ENCODE data around the gene MED6. TPM values are rescaled to one million over a fixed set of nuclear protein-coding genes. Genes with fewer than 3 reads are reported as not detected.

Gene MED6
- polyA plus RNA-seq, 1 donor (not counting 4 experiments of a cell fraction or from before 2014, with no cell fraction given): 52.6 TPM

GRCh38 chr14:70616646-70617045 is 16.2 kb upstream of the MED6 start:
- H3K36me3 ChIP-seq (ENCODE audit: control insufficient read depth in 2 of 2, extremely low read depth in 1 of 2, insufficient read depth in 2 of 2, low read length in 2 of 2): no peaks in the 10 kb centered on the region
- H3K27me3 ChIP-seq (ENCODE audit: control insufficient read depth, extremely low read depth, insufficient read depth, low read length): no peaks in the 10 kb centered on the region
- no peaks in the 10 kb centered on the region for H3K4me1 ChIP-seq (ENCODE audit: control insufficient read depth, extremely low read depth, insufficient read depth, low read length)
- no peak overlapping the region for H3K4me3 ChIP-seq (ENCODE audit: control insufficient read depth in 2 of 3, extremely low read depth in 1 of 3, insufficient read depth in 2 of 3, low read depth in 1 of 3, low read length in 3 of 3)
- DNase-seq (ENCODE audit: low read depth, low spot score): no peak
- no peak overlapping the region for H2AFZ ChIP-seq (ENCODE audit: control insufficient read depth, low read length)
- dilution Hi-C loops (cut with MboI; ENCODE audit: extremely low pct_ligation_motif_present, low sequenced_read_pairs): no loop called here
- FAIRE-seq: no peak
- H3K79me2 ChIP-seq (ENCODE audit: control insufficient read depth, insufficient read depth, low read length): no peaks in the 10 kb centered on the region
- no peak overlapping the region for H3K9ac ChIP-seq (ENCODE audit: control insufficient read depth, extremely low read depth, insufficient read depth, low read length)
- TF ChIP-seq CTCF (optimal IDR thresholded peaks at IDR 0.05 in 1 of 3, IDR thresholded peaks at IDR 0.05 in 1 of 3, conservative IDR thresholded peaks at IDR 0.05 in 1 of 3; ENCODE audit: extremely low read depth in 1 of 3, insufficient read depth in 2 of 3, low read length in 3 of 3): no peak
- TF ChIP-seq EZH2 (IDR thresholded peaks at IDR 0.05; ENCODE audit: low read length): no peak
- H3K4me2 ChIP-seq (ENCODE audit: control insufficient read depth, extremely low read depth, insufficient read depth, low read depth, low read length): no peak overlapping the region
- H3K9me3 ChIP-seq (ENCODE audit: control insufficient read depth, low read depth, low read length): no peaks in the 10 kb centered on the region
- H4K20me1 ChIP-seq (ENCODE audit: control insufficient read depth, extremely low read depth, insufficient read depth, low read length): no peaks in the 10 kb centered on the region
- no peak overlapping the region for H3K27ac ChIP-seq (ENCODE audit: control insufficient read depth, insufficient read depth, low read length)
- no peaks in the 10 kb centered on the region for H3K9me1 ChIP-seq (ENCODE audit: control insufficient read depth, extremely low read depth, insufficient read depth, low read length)

DNA sequence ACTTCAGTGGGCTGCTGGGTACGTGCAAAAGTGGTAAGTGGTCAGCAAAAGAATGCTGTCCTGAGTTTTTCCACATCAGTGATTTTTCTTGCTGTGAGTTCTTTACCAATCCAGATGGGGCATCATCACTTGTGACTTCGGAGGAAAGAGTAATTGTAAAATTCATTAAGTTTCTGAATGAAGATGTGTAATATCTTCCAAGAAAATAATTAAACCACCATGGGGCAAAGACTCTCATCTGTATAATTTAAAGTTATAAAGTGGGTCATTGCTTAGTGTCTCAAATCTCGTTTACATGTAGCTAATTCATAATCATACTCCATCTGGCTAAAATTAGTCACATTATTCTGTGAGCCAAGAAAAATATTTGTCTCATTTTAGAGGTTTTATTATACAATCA is 10.8 kb upstream of the MED6 start:
- no peak for DNase-seq (ENCODE audit: low read depth, low spot score)
- H3K9me1 ChIP-seq (ENCODE audit: control insufficient read depth, extremely low read depth, insufficient read depth, low read length): no peaks in the 10 kb centered on the region
- H3K4me1 ChIP-seq (ENCODE audit: control insufficient read depth, extremely low read depth, insufficient read depth, low read length): no peaks in the 10 kb centered on the region
- H3K4me2 ChIP-seq (ENCODE audit: control insufficient read depth, extremely low read depth, insufficient read depth, low read depth, low read length): no peak overlapping the region
- H3K79me2 ChIP-seq (ENCODE audit: control insufficient read depth, insufficient read depth, low read length): no peaks in the 10 kb centered on the region
- FAIRE-seq: no peak
- no peak overlapping the region for H3K9ac ChIP-seq (ENCODE audit: control insufficient read depth, extremely low read depth, insufficient read depth, low read length)
- no peak for TF ChIP-seq EZH2 (IDR thresholded peaks at IDR 0.05; ENCODE audit: low read length)
- TF ChIP-seq CTCF (optimal IDR thresholded peaks at IDR 0.05 in 1 of 3, IDR thresholded peaks at IDR 0.05 in 1 of 3, conservative IDR thresholded peaks at IDR 0.05 in 1 of 3; ENCODE audit: extremely low read depth in 1 of 3, insufficient read depth in 2 of 3, low read length in 3 of 3): no peak
- H2AFZ ChIP-seq (ENCODE audit: control insufficient read depth, low read length): no peak overlapping the region
- no peaks in the 10 kb centered on the region for H3K36me3 ChIP-seq (ENCODE audit: control insufficient read depth in 2 of 2, extremely low read depth in 1 of 2, insufficient read depth in 2 of 2, low read length in 2 of 2)
- dilution Hi-C loops (cut with MboI; ENCODE audit: extremely low pct_ligation_motif_present, low sequenced_read_pairs): no loop called here
- H3K27ac ChIP-seq (ENCODE audit: control insufficient read depth, insufficient read depth, low read length): no peak overlapping the region
- H3K4me3 ChIP-seq (ENCODE audit: control insufficient read depth in 2 of 3, extremely low read depth in 1 of 3, insufficient read depth in 2 of 3, low read depth in 1 of 3, low read length in 3 of 3): no peak overlapping the region
- no peaks in the 10 kb centered on the region for H4K20me1 ChIP-seq (ENCODE audit: control insufficient read depth, extremely low read depth, insufficient read depth, low read length)
- H3K9me3 ChIP-seq (ENCODE audit: control insufficient read depth, low read depth, low read length): no peaks in the 10 kb centered on the region
- H3K27me3 ChIP-seq (ENCODE audit: control insufficient read depth, extremely low read depth, insufficient read depth, low read length): peaks cover 8% of the 10 kb centered on the region
